ENCODE results near the gene RTL1. TPM values are rescaled to one million over a fixed set of nuclear protein-coding genes. Genes with fewer than 3 reads are reported as not detected.

Gene RTL1
- total and polyA plus RNA-seq, 2 of the 13 experiments (the other 11 are each of a cell fraction or from before 2014, with no cell fraction given), result not detected

GRCh38 chr14:100899884-100900771 lies 3.4 kb downstream of the RTL1 start (continued):
- TF ChIP-seq MED1 (CRISPR knock-in tag; IDR thresholded peaks at IDR 0.05) (peak; percentile 70), SKI (IDR thresholded peaks at IDR 0.05; ENCODE audit: partially characterized antibody) (peak; percentile 21), RFX3 (CRISPR knock-in tag; IDR thresholded peaks at IDR 0.05) (no peak), TCF7L2 (IDR thresholded peaks at IDR 0.05; ENCODE audit: low read depth, low read length) (peak; percentile 52; the same call in 1 of the 2 replicates), ZNF580 (CRISPR knock-in tag; IDR thresholded peaks at IDR 0.05; ENCODE audit: borderline replicate concordance, low read depth) (no peak; the same call in 1 of the 2 replicates), RBFOX2 (IDR thresholded peaks at IDR 0.05; ENCODE audit: low read depth, low read length) (no peak), STAG1 (CRISPR knock-in tag; IDR thresholded peaks at IDR 0.05) (peak; percentile 23), ZNF749 (CRISPR knock-in tag; IDR thresholded peaks at IDR 0.05; ENCODE audit: borderline replicate concordance) (0 out of 2 replicates have a peak, but pooled peaks have one; percentile 26), TBX2 (CRISPR knock-in tag; IDR thresholded peaks at IDR 0.05; ENCODE audit: borderline replicate concordance) (peak; percentile 54), ZNF232 (CRISPR knock-in tag; IDR thresholded peaks at IDR 0.05; ENCODE audit: borderline replicate concordance) (peak; percentile 40; the same call in 1 of the 2 replicates), TAF1 (CRISPR knock-in tag; IDR thresholded peaks at IDR 0.05) (0 out of 2 replicates have a peak, but pooled peaks have one; percentile 28), RORA (CRISPR knock-in tag; IDR thresholded peaks at IDR 0.05) (0 out of 2 replicates have a peak, but pooled peaks have one; percentile 40), ZNF331 (CRISPR knock-in tag; IDR thresholded peaks at IDR 0.05) (peak; percentile 58), DBP (CRISPR knock-in tag; IDR thresholded peaks at IDR 0.05; ENCODE audit: not compliant biosample characterization) (no peak), SNAPC2 (CRISPR knock-in tag; IDR thresholded peaks at IDR 0.05) (peak; percentile 53; the same call in 1 of the 2 replicates), ZNF574 (CRISPR knock-in tag; IDR thresholded peaks at IDR 0.05) (peak; percentile 46; the same call in 1 of the 2 replicates), ZBTB2 (CRISPR knock-in tag; IDR thresholded peaks at IDR 0.05; ENCODE audit: low read depth) (no peak), FOXJ3 (CRISPR knock-in tag; IDR thresholded peaks at IDR 0.05; ENCODE audit: borderline replicate concordance) (peak; percentile 50; the same call in 1 of the 2 replicates), ZGPAT (CRISPR knock-in tag; IDR thresholded peaks at IDR 0.05) (peak; percentile 72), PLSCR1 (CRISPR knock-in tag; IDR thresholded peaks at IDR 0.05; ENCODE audit: borderline replicate concordance) (no peak), NR2F2 (IDR thresholded peaks at IDR 0.05; ENCODE audit: borderline replicate concordance, low read depth) (peak; percentile 43; the same call in 1 of the 2 replicates)
